Panc1 (cell line): Measurements from ENCODE around the gene KDF1. TPM values are rescaled to one million over a fixed set of nuclear protein-coding genes. Genes with fewer than 3 reads are reported as not detected.

ENCODE experiments used
- ATAC-seq: fragments of 200-7000 bp; cut with Tn5 transposase; 2 replicates; pipeline ENCODE4 v1.9.1; 2020; ENCODE audit warnings: mild to moderate bottlenecking, moderate library complexity
- BruUV-seq: library from RNA; stranded (reverse); fragments of 400-500 nt; replicated peaks from 2 replicates; lab custom pipeline; 2021; lab: Mats Ljungman, UMichigan
- CTCF ChIA-PET: fragments of 300-600 bp; sonication (Branson Sonifier 250); formaldehyde crosslinking; loops from one replicate; lab custom pipeline; 2022; ENCODE audit warnings: antibody characterized with exemption; lab: Charles Lee
- POLR2A ChIA-PET: fragments of 300-600 bp; sonication (Branson Sonifier 250); formaldehyde crosslinking; loops from one replicate; lab custom pipeline; 2022; ENCODE audit warnings: antibody characterized with exemption; lab: Charles Lee
- DNase-seq: peaks from one replicate; pipeline ENCODE4 v3.0.0-alpha.2; 2010; ENCODE audit warnings: low read depth, low spot score
- H3K27ac ChIP-seq: 2 replicates; pipeline ENCODE4 v1.5.1; 2011; ENCODE audit warnings: mild to moderate bottlenecking, low read length, inconsistent platforms
- H3K27me3 ChIP-seq: fragments of 200-500 bp; sonication (Bioruptor generic); 2 replicates; pipeline ENCODE4 v1.6.0; 2014; ENCODE audit warnings: low read length, inconsistent platforms; ENCODE audit not compliant: control insufficient read depth, insufficient read depth
- H3K36me3 ChIP-seq: fragments of 200-500 bp; sonication (Bioruptor generic); 2 replicates; pipeline ENCODE4 v1.5.1; 2014; ENCODE audit warnings: inconsistent platforms, mild to moderate bottlenecking, low read length, moderate library complexity; ENCODE audit not compliant: control insufficient read depth, insufficient read depth
- H3K4me1 ChIP-seq: 2 replicates; pipeline ENCODE4 v1.5.1; 2011; ENCODE audit warnings: inconsistent platforms, mild to moderate bottlenecking, low read length, moderate library complexity; ENCODE audit not compliant: control insufficient read depth, insufficient read depth
- H3K4me3 ChIP-seq, 2 experiments: 2 replicates each; pipeline ENCODE4 v1.5.1; 2011 to 2012; ENCODE audit warnings: low read depth in 2 of 2, low read length in 2 of 2, mild to moderate bottlenecking in 2 of 2, inconsistent platforms in 1 of 2, moderate library complexity in 1 of 2
- H3K9me3 ChIP-seq: fragments of 200-500 bp; sonication (Bioruptor generic); 2 replicates; pipeline ENCODE4 v1.5.1; 2014; ENCODE audit warnings: low read depth, mild to moderate bottlenecking, inconsistent platforms, low read length, moderate library complexity; ENCODE audit not compliant: control insufficient read depth, insufficient read depth
- POLR2AphosphoS5 ChIP-seq: IDR thresholded peaks from 2 replicates; pipeline ENCODE4 v1.6.1; 2012; ENCODE audit warnings: mild to moderate bottlenecking, low read depth, low read length, moderate library complexity
- REST ChIP-seq, 2 experiments: IDR thresholded peaks; 2 replicates each; pipeline ENCODE4 v1.6.1; 2011 to 2012; ENCODE audit warnings: low read depth in 2 of 2, control low read depth in 1 of 2, low read length in 1 of 2, mild to moderate bottlenecking in 1 of 2, moderate library complexity in 1 of 2; ENCODE audit not compliant: insufficient read depth in 1 of 2
- SIN3A ChIP-seq: IDR thresholded peaks from 2 replicates; pipeline ENCODE4 v1.6.1; 2012; ENCODE audit warnings: low read depth, mild to moderate bottlenecking, low read length, moderate library complexity, borderline replicate concordance; ENCODE audit not compliant: insufficient read depth
- TCF7L2 ChIP-seq: IDR thresholded peaks from 2 replicates; pipeline ENCODE4 v1.6.1; 2011; ENCODE audit warnings: mild to moderate bottlenecking, low read depth, low read length, inconsistent platforms
- in situ Hi-C: cut with HindIII; loops from 2 replicates; pipeline ENCODE4 v1.10.0; 2016; ENCODE audit warnings: low sequenced_read_pairs, low pct_unique_long_range_greater_than_20kb
- intact Hi-C: fragments of 100-400 bp; cut with micrococcal nuclease; formaldehyde crosslinking; loops from one replicate; pipeline ENCODE4 v1.10.0; 2022; ENCODE audit not compliant: unreplicated experiment
- total RNA-seq: library from RNA; stranded (reverse); gene quantifications from one replicate; pipeline ENCODE4 v1.2.1, GENCODE V29; 2021; ENCODE audit not compliant: unreplicated experiment
- TF ChIP-seq, protein P1 (sequence below): fragments of 450-650 bp; IDR thresholded peaks from 2 replicates; pipeline ENCODE4 v1.5.1; 2017; ENCODE audit warnings: mild to moderate bottlenecking

KDF1 gene
- total RNA-seq, 1 experiment from 2014 or later, result 3.2 TPM

DNA sequence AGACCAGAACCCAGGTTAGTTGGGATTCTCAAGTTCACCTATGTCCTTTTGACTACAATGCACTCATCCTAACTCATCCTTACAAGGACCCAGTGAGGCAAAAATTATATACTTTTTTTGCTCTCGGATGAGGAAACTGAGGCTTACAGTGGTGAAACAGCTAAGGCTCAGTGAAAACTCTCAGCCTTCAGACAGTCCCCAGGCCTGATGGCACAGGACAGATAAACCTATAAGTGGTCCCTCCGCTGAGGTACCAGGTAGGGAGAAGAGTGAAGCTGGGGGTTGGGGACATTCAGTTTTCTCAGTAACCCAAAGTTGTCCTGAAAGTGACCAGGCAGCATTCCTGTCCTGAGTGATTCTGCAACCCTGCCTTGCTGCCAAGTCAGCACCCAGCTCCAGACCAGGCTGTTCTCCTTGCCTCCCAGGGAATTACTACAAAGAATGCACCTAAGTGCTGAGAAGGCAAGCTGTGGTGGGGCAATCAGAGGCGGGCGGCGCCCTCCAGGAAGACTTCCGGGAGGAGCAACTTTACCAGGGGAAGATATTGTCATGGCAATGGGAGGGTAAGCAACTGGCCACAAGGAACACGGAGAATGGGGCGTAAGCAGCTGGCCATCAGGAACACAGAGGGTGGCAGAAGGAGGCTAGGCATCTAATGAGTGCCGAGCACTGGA is 47.8 kb upstream of the KDF1 start:
- H3K27me3 ChIP-seq, result no peaks in the 10 kb centered on the region
- no TSS peak for BruUV-seq
- no peaks in the 10 kb centered on the region for H3K9me3 ChIP-seq
- intact Hi-C loops, result no loop called here
- H3K4me1 ChIP-seq, result peaks cover 64% of the 10 kb centered on the region
- in situ Hi-C loops, result no loop called here
- ChIA-PET POLR2A (no interaction called here), CTCF (no interaction called here)
- TF ChIP-seq TCF7L2, result no peak
- no peak for TF ChIP-seq SIN3A
- no peak for TF ChIP-seq REST (IDR thresholded peaks at IDR 0.05; ENCODE audit: insufficient read depth in 1 of 2, low read depth in 2 of 2, low read length in 1 of 2)
- TF ChIP-seq POLR2AphosphoS5, result no peak
- TF ChIP-seq, protein P1, sequence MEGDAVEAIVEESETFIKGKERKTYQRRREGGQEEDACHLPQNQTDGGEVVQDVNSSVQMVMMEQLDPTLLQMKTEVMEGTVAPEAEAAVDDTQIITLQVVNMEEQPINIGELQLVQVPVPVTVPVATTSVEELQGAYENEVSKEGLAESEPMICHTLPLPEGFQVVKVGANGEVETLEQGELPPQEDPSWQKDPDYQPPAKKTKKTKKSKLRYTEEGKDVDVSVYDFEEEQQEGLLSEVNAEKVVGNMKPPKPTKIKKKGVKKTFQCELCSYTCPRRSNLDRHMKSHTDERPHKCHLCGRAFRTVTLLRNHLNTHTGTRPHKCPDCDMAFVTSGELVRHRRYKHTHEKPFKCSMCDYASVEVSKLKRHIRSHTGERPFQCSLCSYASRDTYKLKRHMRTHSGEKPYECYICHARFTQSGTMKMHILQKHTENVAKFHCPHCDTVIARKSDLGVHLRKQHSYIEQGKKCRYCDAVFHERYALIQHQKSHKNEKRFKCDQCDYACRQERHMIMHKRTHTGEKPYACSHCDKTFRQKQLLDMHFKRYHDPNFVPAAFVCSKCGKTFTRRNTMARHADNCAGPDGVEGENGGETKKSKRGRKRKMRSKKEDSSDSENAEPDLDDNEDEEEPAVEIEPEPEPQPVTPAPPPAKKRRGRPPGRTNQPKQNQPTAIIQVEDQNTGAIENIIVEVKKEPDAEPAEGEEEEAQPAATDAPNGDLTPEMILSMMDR, result no peak
- no peak for ATAC-seq
- no peaks in the 10 kb centered on the region for H3K36me3 ChIP-seq
- H3K4me3 ChIP-seq, result no peak overlapping the region
- H3K27ac ChIP-seq, result peak overlapping the region; percentile 20; the same call in 1 of the 2 replicates
- no peak for DNase-seq

DNA sequence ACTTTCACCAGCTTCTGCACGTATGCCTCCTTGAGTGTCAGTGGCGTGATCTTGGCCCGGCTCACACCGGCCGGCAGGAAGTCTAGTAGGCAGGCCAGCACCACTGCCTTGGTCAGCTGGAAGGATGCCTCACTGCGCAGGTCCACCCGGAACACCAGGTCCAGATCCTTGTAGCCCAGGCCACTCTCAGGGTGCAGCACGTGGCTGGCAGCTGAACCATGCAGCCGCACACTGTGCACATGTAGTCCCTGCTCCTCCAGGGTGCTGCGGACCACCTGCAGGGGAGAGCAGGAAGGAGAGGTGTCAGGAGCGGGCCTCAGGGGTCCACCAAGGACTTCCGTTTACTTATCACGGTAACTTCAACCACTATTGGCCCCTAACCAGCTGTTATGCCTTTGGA is 46.4 kb upstream of the KDF1 start:
- Histone ChIP-seq H3K9me3 (no peaks in the 10 kb centered on the region), H3K27ac (no peak overlapping the region), H3K27me3 (no peaks in the 10 kb centered on the region), H3K4me1 (peaks cover 73% of the 10 kb centered on the region), H3K4me3 (no peak overlapping the region), H3K36me3 (no peaks in the 10 kb centered on the region)
- no peak for TF ChIP-seq TCF7L2
- TF ChIP-seq POLR2AphosphoS5, result no peak
- no peak for DNase-seq
- intact Hi-C loops, result no loop called here
- no peak for ATAC-seq
- BruUV-seq, result no TSS peak
- POLR2A ChIA-PET, result no interaction called here
- CTCF ChIA-PET, result no interaction called here
- in situ Hi-C loops, result no loop called here
